ENCODE measurements around the gene ALG12. TPM values are rescaled to one million over a fixed set of nuclear protein-coding genes. Genes with fewer than 3 reads are reported as not detected.

Gene ALG12
- total and polyA plus RNA-seq, 2 experiments from 2014 or later, result 18.7 to 23.3 TPM

- no peak overlapping the region for H3K4me3 ChIP-seq
- H2AFZ ChIP-seq, result no peak overlapping the region
- peaks cover 6% of the 10 kb centered on the region; the same call in 1 of the 2 replicates for H3K27me3 ChIP-seq (ENCODE audit: insufficient read depth)
- H3F3A ChIP-seq (replicated peaks; ENCODE audit: low read depth), result no peaks in the 10 kb centered on the region
- Mint-ChIP-seq H3K4me3 (no peak overlapping the region), H3K9me3 (no peaks in the 10 kb centered on the region), H3K27ac (no peak overlapping the region), H3K4me1 (peaks cover 10% of the 10 kb centered on the region; the same call in 2 of the 3 replicates), H3K27me3 (ENCODE audit: insufficient read depth, low read depth, poor library complexity) (peaks cover 5% of the 10 kb centered on the region), H3K36me3 (ENCODE audit: low read depth) (no peaks in the 10 kb centered on the region)
- no peaks in the 10 kb centered on the region for H3K9me2 ChIP-seq (ENCODE audit: insufficient read depth)
- ATAC-seq (no peak), DNase-seq (ENCODE audit: low spot score) (no peak)
- H4K20me1 ChIP-seq (replicated peaks; ENCODE audit: insufficient read depth), result no peaks in the 10 kb centered on the region
- H3K4me2 ChIP-seq, result no peak overlapping the region
- no peaks in the 10 kb centered on the region for H3K36me3 ChIP-seq (ENCODE audit: insufficient read depth)
- TF ChIP-seq CTCF (conservative IDR thresholded peaks at IDR 0.05; ENCODE audit: low read depth in 2 of 2) (no peak), ZNF114 (CRISPR knock-in tag; IDR thresholded peaks at IDR 0.05) (no peak), STAT1 (IDR thresholded peaks at IDR 0.05; ENCODE audit: unreplicated experiment) (no peak), EZH2phosphoT487 (IDR thresholded peaks at IDR 0.05; ENCODE audit: unreplicated experiment) (no peak), POLR2AphosphoS5 (IDR thresholded peaks at IDR 0.05; ENCODE audit: low read depth) (no peak), ETS1 (IDR thresholded peaks at IDR 0.05) (no peak), ZNF462 (CRISPR knock-in tag; IDR thresholded peaks at IDR 0.05) (no peak), NANOG (IDR thresholded peaks at IDR 0.05; ENCODE audit: borderline replicate concordance) (no peak), CREB1 (CRISPR knock-in tag; IDR thresholded peaks at IDR 0.05; ENCODE audit: low read depth) (no peak), ZNF331 (CRISPR knock-in tag; IDR thresholded peaks at IDR 0.05; ENCODE audit: low read depth) (no peak), REST (IDR thresholded peaks at IDR 0.05; ENCODE audit: unreplicated experiment) (no peak), JUNB (IDR thresholded peaks at IDR 0.05; ENCODE audit: unreplicated experiment) (no peak), EZH2 (IDR thresholded peaks at IDR 0.05; ENCODE audit: low read depth, unreplicated experiment) (no peak)
- H3K4me1 ChIP-seq (ENCODE audit: insufficient read depth), result no peaks in the 10 kb centered on the region
- no peaks in the 10 kb centered on the region for H3K79me2 ChIP-seq (replicated peaks; ENCODE audit: insufficient read depth)
- H3K27ac ChIP-seq (ENCODE audit: low read depth), result no peak overlapping the region
Measured at GRCh38 chr22:49954354-49954753, 36.1 kb upstream of the ALG12 start.

All from GM23338 (cell line).